Measurements from ENCODE around the gene CA10.

GRCh38 chr17:51941272-51941671, 217.2 kb downstream of the CA10 start:
- no peak for TF ChIP-seq POLR2AphosphoS5 (IDR thresholded peaks at IDR 0.05)
- TF ChIP-seq, protein P1, sequence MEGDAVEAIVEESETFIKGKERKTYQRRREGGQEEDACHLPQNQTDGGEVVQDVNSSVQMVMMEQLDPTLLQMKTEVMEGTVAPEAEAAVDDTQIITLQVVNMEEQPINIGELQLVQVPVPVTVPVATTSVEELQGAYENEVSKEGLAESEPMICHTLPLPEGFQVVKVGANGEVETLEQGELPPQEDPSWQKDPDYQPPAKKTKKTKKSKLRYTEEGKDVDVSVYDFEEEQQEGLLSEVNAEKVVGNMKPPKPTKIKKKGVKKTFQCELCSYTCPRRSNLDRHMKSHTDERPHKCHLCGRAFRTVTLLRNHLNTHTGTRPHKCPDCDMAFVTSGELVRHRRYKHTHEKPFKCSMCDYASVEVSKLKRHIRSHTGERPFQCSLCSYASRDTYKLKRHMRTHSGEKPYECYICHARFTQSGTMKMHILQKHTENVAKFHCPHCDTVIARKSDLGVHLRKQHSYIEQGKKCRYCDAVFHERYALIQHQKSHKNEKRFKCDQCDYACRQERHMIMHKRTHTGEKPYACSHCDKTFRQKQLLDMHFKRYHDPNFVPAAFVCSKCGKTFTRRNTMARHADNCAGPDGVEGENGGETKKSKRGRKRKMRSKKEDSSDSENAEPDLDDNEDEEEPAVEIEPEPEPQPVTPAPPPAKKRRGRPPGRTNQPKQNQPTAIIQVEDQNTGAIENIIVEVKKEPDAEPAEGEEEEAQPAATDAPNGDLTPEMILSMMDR (IDR thresholded peaks at IDR 0.05) = no peak
- TF ChIP-seq POLR2A (IDR thresholded peaks at IDR 0.05) = no peak
